GM12892 (cell line): Measurements from ENCODE around the gene CR1L.

Source experiments
- POLR2A ChIP-seq: IDR thresholded peaks from 2 replicates; pipeline ENCODE4 v1.6.1; 2011; ENCODE audit warnings: low read depth, low read length, control low read depth
- POLR2AphosphoS5 ChIP-seq: IDR thresholded peaks from 2 replicates; pipeline ENCODE4 v1.6.1; 2011; ENCODE audit warnings: low read depth, low read length, control low read depth
- TAF1 ChIP-seq: IDR thresholded peaks from 2 replicates; pipeline ENCODE4 v1.6.1; 2011; ENCODE audit warnings: low read depth, mild to moderate bottlenecking, control low read depth, low read length, borderline replicate concordance

- TF ChIP-seq POLR2A (no peak), POLR2AphosphoS5 (no peak), TAF1 (no peak)
Observed at GRCh38 chr1:207691010-207691409, 46.1 kb downstream of the CR1L start.
